Stimulated activated CD4-positive, alpha-beta T cell treated with anti-CD3 and anti-CD28 coated beads, TNF-alpha, amount 100 ng/mL, for 4 hours (primary cell): Measurements from ENCODE around the gene KLK6.

Source experiments
- DNase-seq, 3 experiments: peaks; one replicate each; pipeline ENCODE4 v3.0.0-alpha.2; 2020; ENCODE audit warnings: low read depth in 3 of 3

The KLK6 gene

DNA sequence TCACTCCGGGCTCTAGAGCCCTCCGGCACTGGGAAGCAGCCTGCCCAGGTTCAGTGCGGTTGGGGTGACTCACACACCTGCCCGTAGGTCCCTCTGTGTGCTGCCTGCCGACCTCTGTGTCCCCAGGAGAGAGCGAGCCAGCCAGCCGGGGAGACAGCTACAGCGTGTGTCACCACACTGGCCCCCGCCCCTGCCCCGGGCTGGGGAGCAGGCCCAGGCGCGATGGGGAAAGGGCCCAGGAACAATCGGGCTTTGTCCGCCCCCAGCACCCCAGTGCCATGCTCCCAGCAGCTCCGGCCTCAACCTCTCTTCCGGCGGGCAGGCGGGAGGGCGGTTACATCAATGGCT lies at the start of gene KLK6:
Gene KLK6 (minus strand): TSS at position 179 of the 348 bp plus-strand sequence. CDS start 1,487 bp downstream, outside the sequence.
- no peak for DNase-seq

DNA sequence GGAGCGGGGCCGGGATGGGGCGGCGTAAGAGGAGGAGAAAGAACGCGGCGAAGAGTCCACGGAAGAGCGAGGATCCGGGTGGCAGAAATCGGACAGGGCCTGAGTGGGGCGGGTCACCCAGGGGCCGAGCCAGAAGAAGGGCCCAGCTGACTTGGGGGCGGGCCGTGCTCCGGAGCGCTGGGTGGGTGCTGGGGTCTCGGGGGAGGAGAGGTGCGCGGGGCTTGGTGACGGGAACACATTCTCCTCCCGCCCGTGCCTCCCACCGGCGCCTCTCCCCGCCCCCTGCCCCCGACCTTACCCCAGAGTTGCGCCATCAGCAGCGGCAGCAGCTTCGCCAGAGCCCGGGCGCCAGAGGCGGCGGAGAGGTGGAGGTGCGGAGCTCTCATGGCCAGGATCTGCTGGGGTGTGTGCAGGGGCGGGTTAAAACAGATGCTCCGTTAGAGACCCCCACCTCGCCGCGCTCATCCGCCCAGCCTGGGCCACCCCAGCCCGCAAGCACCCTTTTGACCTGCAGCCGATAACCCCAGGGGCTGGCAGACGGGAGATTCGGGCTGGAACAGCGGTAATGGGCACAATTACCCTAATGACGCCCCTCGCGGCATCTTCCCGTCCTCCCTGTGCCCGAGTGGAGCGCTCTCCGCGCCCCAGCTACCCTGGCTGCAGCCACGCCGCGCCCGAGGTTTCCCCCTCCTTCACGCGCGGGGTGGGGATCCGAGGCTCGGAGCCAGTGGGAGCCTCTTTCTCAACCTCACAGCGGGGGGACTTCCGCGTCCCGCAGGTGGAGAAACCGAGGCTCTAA lies 49.6 kb upstream of the KLK6 start:
- DNase-seq = no peak

DNA sequence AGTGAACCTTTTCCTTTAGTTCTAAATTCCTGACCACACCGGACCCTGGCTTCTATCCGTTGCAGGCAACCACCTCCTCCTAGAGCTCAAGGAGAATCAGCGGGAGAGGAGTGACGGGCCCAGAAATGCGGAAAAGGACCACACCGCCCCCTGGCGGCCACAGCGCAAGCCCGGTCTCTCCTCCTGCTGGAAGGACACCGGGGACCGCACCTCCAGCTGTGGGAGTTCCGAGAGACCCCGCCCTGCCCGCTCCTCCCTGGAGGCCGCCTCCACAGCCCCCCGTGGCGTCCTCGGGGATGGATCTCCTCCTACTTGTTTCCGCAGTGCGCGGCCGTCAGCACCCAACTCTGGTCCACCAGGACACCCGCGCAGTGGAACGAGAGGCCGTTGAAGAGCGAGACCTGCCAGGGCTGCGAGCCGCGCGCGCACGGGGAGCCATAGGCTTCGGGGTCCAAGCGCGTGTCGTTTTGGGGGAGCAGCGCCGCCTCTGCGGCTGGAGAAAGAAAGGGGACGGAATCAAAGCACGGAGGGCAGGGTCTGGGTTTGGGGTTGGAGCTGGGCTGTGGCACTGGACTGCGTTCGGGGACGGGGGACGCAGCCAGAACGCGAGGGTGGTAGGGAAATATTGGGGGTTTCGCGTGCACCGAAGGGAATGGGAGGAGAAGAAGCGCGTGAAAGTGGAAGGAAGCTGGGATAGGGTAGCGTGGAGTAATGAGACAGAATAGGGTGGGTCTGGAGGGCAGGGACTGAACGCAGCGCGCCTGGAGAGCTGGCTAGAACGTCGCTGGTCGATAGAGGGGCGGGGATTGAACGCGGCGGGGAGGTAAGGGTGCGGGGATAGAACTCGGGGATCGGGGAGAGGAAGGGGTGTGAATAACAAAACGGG lies 47.6 kb upstream of the KLK6 start:
- DNase-seq = peak in 2 of 3 experiments; percentile 41 to 42

DNA sequence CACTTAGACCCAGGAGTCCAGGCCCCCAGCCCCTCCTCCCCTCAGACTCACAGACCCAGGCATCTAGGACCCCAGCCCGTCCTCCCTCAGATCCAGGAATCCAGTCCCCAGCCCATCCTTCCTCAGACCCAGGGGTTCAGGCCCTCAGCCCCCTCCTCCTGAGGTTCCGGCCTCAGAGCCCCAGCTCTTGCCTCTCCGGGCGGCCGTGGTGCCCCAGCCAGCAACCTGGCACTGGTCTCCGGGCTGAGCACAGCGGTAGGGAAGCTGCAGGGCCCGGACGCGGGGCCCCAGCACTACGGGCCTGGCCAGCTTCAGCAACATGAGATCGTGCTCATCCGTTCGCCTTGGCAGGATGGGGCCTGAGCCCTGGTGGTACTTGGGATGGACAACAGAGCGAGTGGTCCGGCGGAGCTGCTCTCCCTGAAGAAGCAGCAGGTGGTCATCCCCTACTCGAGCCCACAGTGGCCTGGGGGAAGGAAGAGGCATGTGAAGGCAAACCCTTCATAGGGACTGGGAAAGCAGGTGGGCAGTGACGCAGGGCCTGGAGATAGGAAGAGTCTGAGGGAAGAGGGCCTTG lies 46.4 kb upstream of the KLK6 start:
- no peak for DNase-seq

DNA sequence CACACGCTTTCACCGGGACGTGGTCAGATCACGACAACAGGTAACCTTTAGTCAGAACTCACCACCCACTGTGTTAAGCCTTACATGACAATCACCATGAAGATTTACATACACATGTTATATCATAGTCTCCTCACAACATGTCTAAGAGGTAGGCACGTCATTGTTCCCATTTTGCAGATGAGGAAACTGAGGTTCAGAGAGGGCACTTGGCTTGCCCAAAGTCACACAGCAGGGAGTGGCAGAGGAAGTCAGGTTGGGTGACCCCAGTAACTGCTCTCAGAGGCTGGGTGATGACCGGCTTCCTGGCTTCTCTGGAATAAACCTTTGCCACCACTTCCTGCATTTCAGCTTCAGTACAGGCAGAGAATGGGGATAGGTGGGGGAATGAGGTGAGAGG lies 44.9 kb upstream of the KLK6 start:
- no peak for DNase-seq

DNA sequence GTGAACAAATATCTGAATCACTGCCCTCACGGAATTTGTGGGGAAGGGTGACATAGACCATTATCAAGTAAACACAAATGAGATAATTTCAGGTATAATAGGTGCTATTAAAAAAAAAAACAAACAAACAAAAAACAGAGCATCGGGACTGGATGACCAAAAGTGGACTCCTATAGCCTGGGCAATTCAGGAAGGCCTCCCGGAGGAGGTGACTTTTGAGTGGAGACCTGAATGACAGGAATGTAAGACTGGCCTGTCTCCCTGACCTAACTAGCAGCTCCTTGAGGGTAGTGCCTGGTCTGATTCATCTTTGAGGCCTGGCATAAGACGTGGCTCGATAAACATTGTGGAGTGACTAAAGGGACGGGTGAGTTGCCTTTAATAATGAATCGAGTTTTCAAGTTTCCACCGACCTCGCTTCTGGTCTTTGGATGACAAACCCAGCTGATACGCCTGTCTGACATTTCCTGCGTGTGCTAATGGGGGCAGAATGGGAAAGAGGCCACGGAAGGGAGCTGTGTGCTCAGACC lies 43.3 kb upstream of the KLK6 start:
- no peak for DNase-seq

DNA sequence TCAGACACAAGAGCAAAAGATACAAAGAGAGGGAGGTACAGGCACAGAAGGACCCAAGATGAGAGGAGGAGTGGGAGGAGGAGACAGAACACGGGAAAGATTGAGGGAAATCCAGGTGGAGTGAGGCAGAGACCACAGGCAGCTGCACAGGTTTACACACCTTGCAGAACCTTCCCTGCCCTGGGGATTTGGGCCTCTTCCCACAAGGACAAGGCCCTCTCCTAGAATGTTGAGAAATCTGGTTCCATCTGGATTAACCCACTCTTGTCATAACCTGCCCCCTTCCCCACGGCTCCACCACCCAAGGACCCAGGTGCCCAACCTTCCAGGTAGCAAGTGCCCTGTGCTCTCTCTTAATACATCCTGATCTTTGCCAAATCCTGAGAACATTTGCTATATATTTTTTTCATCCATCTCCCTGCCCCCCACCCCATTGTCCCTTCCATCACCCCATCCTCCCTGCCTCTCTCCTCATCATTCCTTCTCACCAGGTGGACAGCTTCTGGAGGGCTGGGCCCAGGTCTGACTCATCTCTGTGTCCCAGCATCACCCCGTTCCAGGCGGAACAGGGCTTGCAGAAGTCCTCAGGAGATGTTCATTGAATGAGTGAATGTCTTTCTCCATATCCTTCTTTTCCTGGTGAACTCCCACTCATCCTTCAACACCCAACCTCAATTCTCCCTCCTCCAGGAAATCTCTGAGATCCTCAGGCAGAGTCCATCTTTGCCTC lies 40.8 kb upstream of the KLK6 start:
- DNase-seq = no peak

DNA sequence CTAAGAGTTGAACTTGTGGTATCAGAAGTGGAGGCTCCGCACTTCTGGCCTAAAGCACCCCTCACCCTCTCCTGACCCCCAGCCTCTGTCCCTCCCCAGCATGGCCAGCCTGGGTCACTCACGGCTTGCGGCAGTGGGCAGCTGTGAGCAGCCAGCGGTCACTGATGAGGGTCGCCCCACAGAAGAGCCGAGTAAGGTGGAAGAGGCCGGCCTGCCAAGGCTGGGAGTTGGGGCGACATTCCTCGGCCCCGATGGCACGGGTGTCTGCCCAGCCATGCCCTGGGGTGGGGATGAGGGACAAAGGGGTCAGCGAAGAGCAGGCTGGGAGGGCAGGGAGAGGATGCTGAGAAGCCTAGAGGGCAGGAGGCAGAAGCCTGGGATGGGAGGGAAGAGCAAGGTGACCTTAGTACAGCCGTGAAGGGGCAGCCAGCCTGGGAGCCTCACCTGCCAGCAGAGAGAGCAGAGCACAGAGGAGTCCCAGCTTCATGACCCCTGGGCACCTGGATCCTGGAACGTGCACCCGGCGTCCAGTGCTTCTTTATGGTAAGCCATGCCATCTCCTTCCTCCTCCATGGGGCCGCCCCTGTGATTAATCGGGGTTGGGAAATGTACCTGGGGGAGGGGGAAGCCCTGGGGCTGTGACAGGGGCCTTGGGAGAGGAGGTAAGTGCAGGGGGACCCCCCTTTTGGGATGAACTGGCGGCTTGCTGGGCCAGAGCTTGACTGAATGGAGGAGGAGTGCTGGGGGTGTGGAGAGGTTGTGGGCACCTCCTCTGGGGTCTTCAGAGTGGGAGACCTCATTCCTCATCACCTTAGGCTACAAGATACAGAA lies 39.9 kb upstream of the KLK6 start:
- DNase-seq = no peak

GRCh38 chr19:51007488-51007887 lies 38.1 kb upstream of the KLK6 start:
- no peak for DNase-seq

- DNase-seq = no peak
Observed at GRCh38 chr19:51006406-51006805, 37.0 kb upstream of the KLK6 start.

- no peak for DNase-seq
Observed at GRCh38 chr19:51005248-51005647, 35.9 kb upstream of the KLK6 start.

GRCh38 chr19:51003316-51003715 lies 33.9 kb upstream of the KLK6 start:
- no peak for DNase-seq

GRCh38 chr19:51002542-51003311 lies 33.3 kb upstream of the KLK6 start:
- no peak for DNase-seq

DNA sequence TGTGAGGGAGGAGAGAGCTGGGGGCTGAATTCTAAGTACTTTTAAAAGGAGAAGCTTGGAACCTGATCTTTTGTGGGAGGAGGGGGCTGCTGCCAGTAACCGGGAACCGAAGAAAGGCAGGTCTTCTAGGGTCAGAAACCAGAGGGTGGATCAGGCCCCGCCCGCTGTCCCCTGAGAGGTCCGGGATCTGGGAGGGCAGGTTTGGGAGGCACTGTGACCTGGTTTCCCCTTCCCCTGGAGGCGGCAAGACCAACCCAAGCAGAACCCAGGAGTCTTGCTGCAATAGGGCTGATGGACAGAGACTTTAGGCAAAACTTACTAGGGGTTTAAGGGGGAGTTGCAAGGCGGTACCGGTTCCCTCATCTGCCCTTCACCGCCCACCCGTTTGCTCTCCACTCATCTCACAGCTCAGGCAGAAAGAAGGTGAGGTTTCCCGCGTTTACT lies 32.7 kb upstream of the KLK6 start:
- no peak for DNase-seq

GRCh38 chr19:51001515-51001914 lies 32.1 kb upstream of the KLK6 start, which contains the start of gene KLK8:
KLK8 (minus strand) TSS chr19:51001604; CDS start chr19:51001167, 437 bp downstream.
- DNase-seq = no peak

DNA sequence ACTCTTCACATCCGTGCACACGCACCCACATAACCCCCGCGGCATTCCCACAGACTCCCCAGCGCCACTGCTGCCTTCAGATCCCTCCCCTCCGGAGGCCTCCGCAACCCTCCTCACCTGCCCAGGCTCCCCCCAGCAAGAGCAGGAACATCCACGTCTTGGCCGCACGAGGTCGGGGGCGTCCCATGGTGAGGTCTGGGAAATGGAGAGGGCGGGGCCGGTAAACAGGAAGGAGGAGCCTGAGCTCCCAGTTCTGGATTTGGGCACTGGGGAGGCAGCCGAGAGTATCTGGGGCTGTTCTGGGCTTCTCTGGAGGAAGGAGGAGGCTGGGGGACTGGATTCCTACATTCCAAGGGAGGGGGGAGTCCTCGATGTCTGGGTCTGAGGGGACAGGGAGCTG lies 31.6 kb upstream of the KLK6 start:
- DNase-seq = no peak

DNA sequence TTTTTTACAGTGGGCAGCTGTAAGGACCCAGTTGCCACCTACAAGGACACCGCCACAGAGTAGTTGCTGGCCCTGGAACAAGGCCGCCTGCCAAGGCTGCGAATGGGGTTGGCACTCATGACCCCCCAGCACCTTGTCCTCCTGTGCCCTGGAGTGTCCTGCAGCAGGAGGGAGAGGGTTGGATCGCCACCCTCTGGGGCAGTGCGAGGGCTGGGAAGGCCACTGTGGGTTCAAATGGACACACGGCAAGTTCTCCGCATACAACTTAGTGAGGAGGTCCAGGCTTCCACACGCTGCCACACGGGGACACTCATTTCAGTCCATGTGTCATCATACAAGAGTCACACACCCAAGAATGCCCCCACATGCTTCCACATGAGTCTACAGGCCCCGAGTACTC lies 31.0 kb upstream of the KLK6 start:
- DNase-seq = no peak

DNA sequence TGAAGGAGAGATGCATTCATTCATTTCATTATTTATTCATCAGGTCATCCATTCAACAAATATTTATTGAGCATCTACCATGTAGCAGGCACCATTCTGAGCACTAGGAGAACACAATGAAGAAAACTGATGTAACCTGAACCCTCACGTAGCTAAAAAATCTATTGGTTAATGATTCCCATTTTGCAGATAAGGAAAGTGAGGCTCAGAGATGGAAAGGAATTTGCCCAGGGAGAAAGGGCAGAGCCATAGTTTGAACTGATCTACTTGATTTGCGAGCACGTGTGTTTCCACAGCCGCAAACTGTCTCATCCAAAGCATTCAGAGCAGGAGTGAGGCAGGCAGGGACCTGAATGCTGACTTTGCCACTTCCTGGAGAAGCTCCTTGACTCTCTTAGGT lies 29.3 kb upstream of the KLK6 start:
- DNase-seq = no peak

- no peak for DNase-seq
Observed at GRCh38 chr19:50998061-50998460, 28.7 kb upstream of the KLK6 start.

DNA sequence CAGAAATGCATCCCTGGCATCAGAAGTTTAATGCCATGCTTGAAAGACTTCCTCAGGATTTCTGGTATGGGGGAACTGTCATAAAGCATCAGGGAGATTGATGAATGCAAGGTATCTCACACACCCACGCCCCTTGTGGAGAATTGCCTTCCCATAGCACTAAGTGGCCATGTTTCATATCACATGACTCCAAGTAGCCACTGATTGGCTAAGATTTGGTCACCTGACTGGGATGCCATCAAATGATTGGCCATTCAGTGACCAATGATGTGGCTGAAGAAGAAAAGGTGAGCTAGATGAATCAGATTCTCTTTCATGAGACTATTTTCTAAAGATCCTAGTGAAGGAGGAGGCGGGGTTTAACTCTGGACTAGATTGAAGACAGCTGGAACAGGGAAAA lies 24.7 kb upstream of the KLK6 start:
- no peak for DNase-seq
